OCI-LY1 (cell line): Measurements from ENCODE around the gene ZP3.
"Not testable (repeated sequence)": the region's sequence is repeated elsewhere in the genome, so short reads cannot be mapped to it uniquely, and the experiment has no call there.

Experiments used
- CTCF ChIP-seq: fragments of 200-600 bp; sonication (generic), shearing (Covaris generic); IDR thresholded peaks from 2 replicates; pipeline ENCODE4 v1.5.1; 2017; ENCODE audit warnings: mild to moderate bottlenecking, antibody characterized with exemption, low read length, moderate library complexity, mixed read lengths
- EZH2 ChIP-seq: fragments of 200-600 bp; sonication (generic), shearing (Covaris generic); IDR thresholded peaks from 2 replicates; pipeline ENCODE4 v1.8.0; 2017; ENCODE audit warnings: borderline replicate concordance, mixed run types, mild to moderate bottlenecking, antibody characterized with exemption, low read length, moderate library complexity, mixed read lengths

GRCh38 chr7:76442664-76443446 is 18.1 kb downstream of the ZP3 start:
- not testable (repeated sequence) for TF ChIP-seq CTCF, EZH2
